Natural killer cell (primary cell): Measurements from ENCODE around the gene AMDHD2. TPM values are rescaled to one million over a fixed set of nuclear protein-coding genes. Genes with fewer than 3 reads are reported as not detected.

Experiments
- ATAC-seq, 3 donors: fragments of 150-1000 bp in 2 of 3; fragments of 200-7000 bp in 1 of 3; cut with Tn5 transposase; 1 replicate in 1 of 3; 2 replicates in 2 of 3; pipeline ENCODE4 v1.10.0; 2021; ENCODE audit warnings: mild to moderate bottlenecking in 2 of 3, moderate library complexity in 2 of 3
- DNase-seq, 2 donors: peaks; one replicate each; pipeline versions ENCODE4 v3.0.0 to v3.0.0-alpha.2; 2013 to 2021; ENCODE audit warnings: mixed read lengths in 1 of 2
- H3K27ac ChIP-seq: one replicate; pipeline ENCODE4 v1.5.1; 2013; ENCODE audit warnings: mild to moderate bottlenecking, low read length
- H3K27me3 ChIP-seq: one replicate; pipeline ENCODE4 v1.6.1; 2013; ENCODE audit warnings: low read length; ENCODE audit not compliant: control insufficient read depth, insufficient read depth
- H3K36me3 ChIP-seq: one replicate; pipeline ENCODE4 v1.6.1; 2013; ENCODE audit warnings: low read length; ENCODE audit not compliant: control insufficient read depth, insufficient read depth
- H3K4me1 ChIP-seq: one replicate; pipeline ENCODE4 v1.6.1; 2013; ENCODE audit warnings: low read length; ENCODE audit not compliant: control insufficient read depth, insufficient read depth
- H3K4me3 ChIP-seq: one replicate; pipeline ENCODE4 v1.5.1; 2013; ENCODE audit warnings: low read length
- H3K9me3 ChIP-seq: one replicate; pipeline ENCODE4 v1.6.1; 2013; ENCODE audit warnings: low read length; ENCODE audit not compliant: control insufficient read depth, insufficient read depth
- H3K27ac Mint-ChIP-seq, 2 donors: one replicate each; pipeline ENCODE4 v1.8.0; 2022; ENCODE audit warnings: mild to moderate bottlenecking in 2 of 2, mixed read lengths in 2 of 2, moderate library complexity in 1 of 2
- H3K27me3 Mint-ChIP-seq, 2 donors: one replicate each; pipeline ENCODE4 v1.8.0; 2022; ENCODE audit warnings: low read depth in 2 of 2, mixed read lengths in 2 of 2
- H3K36me3 Mint-ChIP-seq: one replicate; pipeline ENCODE4 v1.8.0; 2022; ENCODE audit warnings: mixed read lengths
- H3K4me1 Mint-ChIP-seq, 2 donors: one replicate each; pipeline ENCODE4 v1.8.0; 2022; ENCODE audit warnings: mixed read lengths in 2 of 2
- H3K4me3 Mint-ChIP-seq: one replicate; pipeline ENCODE4 v1.8.0; 2022; ENCODE audit warnings: mild to moderate bottlenecking, moderate library complexity, mixed read lengths
- H3K9me3 Mint-ChIP-seq, 2 donors: one replicate each; pipeline ENCODE4 v1.8.0; 2022; ENCODE audit warnings: mixed read lengths in 2 of 2
- WGBS: methylation state at CpG from one replicate; pipeline ENCODE4 v1.1.7; 2013; ENCODE audit warnings: missing lambda C conversion rate; ENCODE audit not compliant: insufficient coverage; 5-methylcytosine and 5-hydroxymethylcytosine counted together
- intact Hi-C: fragments of 100-400 bp; cut with micrococcal nuclease; formaldehyde crosslinking; loops from one replicate; pipeline ENCODE4 v1.14.2; 2022
- total RNA-seq, 4 donors: library from RNA; stranded (reverse); fragments of 120-200 nt in 1 of 4; gene quantifications; one replicate each; pipeline versions ENCODE4 v1.2.3 to v1.2.4, GENCODE V29; 2013 to 2022
- TF ChIP-seq, protein P1 (sequence below): fragments of 200-600 bp; IDR thresholded peaks from one replicate; pipeline ENCODE4 v1.8.0; 2022; ENCODE audit warnings: antibody characterized with exemption

AMDHD2 gene
- total RNA-seq, 3 donors from 2014 or later (not counting 1 experiment from before 2014, with no cell fraction given): 129 to 162 (median 144) TPM

DNA sequence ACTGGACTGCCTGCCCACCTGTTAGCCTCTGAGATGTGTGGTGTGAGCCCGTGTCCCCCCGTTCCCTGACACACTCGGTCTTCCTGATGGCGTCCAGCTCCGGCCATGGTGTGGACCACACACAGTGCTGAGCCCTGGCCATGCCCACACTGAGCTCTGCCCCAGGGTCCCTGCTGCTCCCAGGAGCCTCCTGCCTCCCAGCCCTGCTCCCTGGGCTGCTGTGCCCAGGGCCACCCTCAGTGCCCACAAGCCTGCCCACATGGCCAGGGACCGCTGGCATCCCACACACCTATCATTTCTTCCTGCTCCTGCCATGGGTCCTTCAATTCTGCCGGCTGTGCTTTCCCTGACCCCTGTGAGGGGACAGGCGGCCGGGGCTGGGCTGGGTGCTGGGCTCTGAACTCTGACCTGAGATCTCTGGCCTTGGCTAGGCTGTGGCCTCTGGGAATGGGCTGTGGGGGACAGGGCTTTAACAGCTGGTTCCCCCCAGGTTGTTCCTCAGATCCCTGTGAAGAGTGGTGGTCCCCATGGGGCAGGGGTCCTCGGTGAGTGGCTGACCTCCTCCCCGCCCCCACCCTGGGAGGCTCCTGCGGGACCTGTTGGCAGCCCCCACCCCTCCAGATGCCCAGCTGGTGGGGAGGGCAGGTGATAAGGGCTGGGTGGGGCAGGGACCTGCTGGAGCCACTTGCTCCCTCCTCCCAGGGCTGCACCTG, 7.1 kb downstream of the AMDHD2 start:
- DNase-seq (no peak), ATAC-seq (no peak)
- Mint-ChIP-seq H3K36me3 (no peaks in the 10 kb centered on the region), H3K9me3 (no peaks in the 10 kb centered on the region), H3K27ac (peak overlapping the region in 1 of 2 donors; percentile 35), H3K4me1 (peaks cover 10 to 18% of the 10 kb centered on the region in 2 donors), H3K4me3 (no peak overlapping the region), H3K27me3 (no peaks in the 10 kb centered on the region)
- 94% methylated on average over 12 of the region's 12 CpGs for WGBS
- no peaks in the 10 kb centered on the region for H3K9me3 ChIP-seq
- TF ChIP-seq, protein P1, sequence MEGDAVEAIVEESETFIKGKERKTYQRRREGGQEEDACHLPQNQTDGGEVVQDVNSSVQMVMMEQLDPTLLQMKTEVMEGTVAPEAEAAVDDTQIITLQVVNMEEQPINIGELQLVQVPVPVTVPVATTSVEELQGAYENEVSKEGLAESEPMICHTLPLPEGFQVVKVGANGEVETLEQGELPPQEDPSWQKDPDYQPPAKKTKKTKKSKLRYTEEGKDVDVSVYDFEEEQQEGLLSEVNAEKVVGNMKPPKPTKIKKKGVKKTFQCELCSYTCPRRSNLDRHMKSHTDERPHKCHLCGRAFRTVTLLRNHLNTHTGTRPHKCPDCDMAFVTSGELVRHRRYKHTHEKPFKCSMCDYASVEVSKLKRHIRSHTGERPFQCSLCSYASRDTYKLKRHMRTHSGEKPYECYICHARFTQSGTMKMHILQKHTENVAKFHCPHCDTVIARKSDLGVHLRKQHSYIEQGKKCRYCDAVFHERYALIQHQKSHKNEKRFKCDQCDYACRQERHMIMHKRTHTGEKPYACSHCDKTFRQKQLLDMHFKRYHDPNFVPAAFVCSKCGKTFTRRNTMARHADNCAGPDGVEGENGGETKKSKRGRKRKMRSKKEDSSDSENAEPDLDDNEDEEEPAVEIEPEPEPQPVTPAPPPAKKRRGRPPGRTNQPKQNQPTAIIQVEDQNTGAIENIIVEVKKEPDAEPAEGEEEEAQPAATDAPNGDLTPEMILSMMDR: no peak
- no peak overlapping the region for H3K27ac ChIP-seq
- peaks cover 46% of the 10 kb centered on the region for H3K36me3 ChIP-seq
- H3K4me1 ChIP-seq: peaks cover 14% of the 10 kb centered on the region
- intact Hi-C loops: no loop called here
- no peak overlapping the region for H3K4me3 ChIP-seq
- no peaks in the 10 kb centered on the region for H3K27me3 ChIP-seq

DNA sequence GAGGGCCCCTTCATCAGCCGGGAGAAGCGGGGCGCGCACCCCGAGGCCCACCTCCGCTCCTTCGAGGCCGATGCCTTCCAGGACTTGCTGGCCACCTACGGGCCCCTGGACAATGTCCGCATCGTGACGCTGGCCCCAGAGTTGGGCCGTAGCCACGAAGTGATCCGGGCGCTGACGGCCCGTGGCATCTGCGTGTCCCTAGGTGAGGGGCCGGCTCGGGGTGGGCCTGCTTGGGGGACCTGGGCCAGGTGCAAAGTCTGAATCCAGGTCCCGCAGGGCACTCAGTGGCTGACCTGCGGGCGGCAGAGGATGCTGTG, 7.6 kb downstream of the AMDHD2 start:
- Histone ChIP-seq H3K9me3 (no peaks in the 10 kb centered on the region), H3K36me3 (peaks cover 46% of the 10 kb centered on the region), H3K27me3 (no peaks in the 10 kb centered on the region), H3K4me3 (no peak overlapping the region), H3K4me1 (peaks cover 19% of the 10 kb centered on the region), H3K27ac (no peak overlapping the region)
- Mint-ChIP-seq H3K9me3 (no peaks in the 10 kb centered on the region), H3K36me3 (no peaks in the 10 kb centered on the region), H3K4me3 (no peak overlapping the region), H3K27me3 (no peaks in the 10 kb centered on the region), H3K4me1 (peaks cover 15 to 23% of the 10 kb centered on the region in 2 donors), H3K27ac (no peak overlapping the region)
- intact Hi-C loops: no loop called here
- TF ChIP-seq, protein P1: no peak
- WGBS: 97% methylated on average over 24 of the region's 24 CpGs
- ATAC-seq (no peak), DNase-seq (no peak)

DNA sequence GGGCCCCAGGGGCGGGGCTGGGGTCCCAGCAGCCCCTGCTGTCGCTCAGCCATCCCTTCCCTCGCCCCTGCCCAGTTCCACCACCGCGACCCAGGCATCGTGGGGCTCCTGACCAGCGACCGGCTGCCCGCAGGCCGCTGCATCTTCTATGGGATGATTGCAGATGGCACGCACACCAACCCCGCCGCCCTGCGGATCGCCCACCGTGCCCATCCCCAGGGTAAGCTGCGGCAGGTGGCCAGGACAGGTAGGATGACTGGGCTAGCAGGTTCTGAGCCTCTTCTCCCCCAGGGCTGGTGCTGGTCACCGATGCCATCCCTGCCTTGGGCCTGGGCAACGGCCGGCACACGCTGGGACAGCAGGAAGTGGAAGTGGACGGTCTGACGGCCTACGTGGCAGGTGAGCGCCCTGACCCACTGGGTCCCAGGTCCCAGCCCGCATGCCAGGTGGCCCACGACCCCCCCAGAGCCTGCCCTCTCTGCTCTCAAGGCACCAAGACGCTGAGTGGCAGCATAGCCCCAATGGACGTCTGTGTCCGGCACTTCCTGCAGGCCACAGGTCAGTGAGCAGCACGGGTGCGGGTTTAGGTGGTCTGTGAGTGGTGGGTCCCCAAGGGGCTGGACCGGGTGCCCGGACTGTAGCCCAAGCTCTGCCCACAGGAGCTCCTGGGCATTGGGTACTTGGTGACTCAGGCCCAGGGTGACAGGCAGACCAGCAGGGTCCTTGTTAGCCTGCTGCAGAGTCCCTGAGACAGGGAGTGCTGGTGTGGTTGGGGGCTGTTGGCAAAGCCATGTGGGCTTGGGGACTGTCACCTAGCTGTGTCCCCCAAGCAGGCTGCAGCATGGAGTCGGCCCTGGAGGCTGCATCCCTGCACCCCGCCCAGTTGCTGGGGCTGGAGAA, 8.2 kb downstream of the AMDHD2 start:
- WGBS: 96% methylated on average over 36 of the region's 36 CpGs
- Histone ChIP-seq H3K27me3 (no peaks in the 10 kb centered on the region), H3K36me3 (peaks cover 42% of the 10 kb centered on the region), H3K4me3 (no peak overlapping the region), H3K9me3 (no peaks in the 10 kb centered on the region), H3K27ac (no peak overlapping the region), H3K4me1 (peaks cover 26% of the 10 kb centered on the region)
- TF ChIP-seq, protein P1: no peak
- no peaks in the 10 kb centered on the region for H3K27me3 Mint-ChIP-seq
- no peaks in the 10 kb centered on the region for H3K9me3 Mint-ChIP-seq
- H3K4me1 Mint-ChIP-seq: peaks cover 18 to 26% of the 10 kb centered on the region in 2 donors
- H3K36me3 Mint-ChIP-seq: no peaks in the 10 kb centered on the region
- H3K27ac Mint-ChIP-seq: no peak overlapping the region
- no peak for ATAC-seq
- intact Hi-C loops: no loop called here
- no peak for DNase-seq
- H3K4me3 Mint-ChIP-seq: no peak overlapping the region
